PFSK-1 (cell line): ENCODE results near the gene CFAP299.

Experiments
- FOXP2 ChIP-seq: optimal IDR thresholded peaks from 2 replicates; pipeline ENCODE3; 2011; ENCODE audit warnings: borderline replicate concordance, control low read depth, inconsistent platforms; ENCODE audit not compliant: insufficient read depth; ENCODE audit errors: extremely low read length, extremely low read depth
- POLR2AphosphoS5 ChIP-seq: IDR thresholded peaks from 2 replicates; pipeline ENCODE4 v1.6.1; 2012; ENCODE audit warnings: low read depth, mild to moderate bottlenecking, control low read depth, low read length, moderate library complexity
- REST ChIP-seq, 2 experiments: IDR thresholded peaks; 2 replicates each; pipeline versions ENCODE4 v1.6.1 to v1.8.0; 2011 to 2012; ENCODE audit warnings: low read depth in 2 of 2, low read length in 2 of 2, control low read depth in 1 of 2, inconsistent platforms in 1 of 2, mild to moderate bottlenecking in 1 of 2, moderate library complexity in 1 of 2; ENCODE audit not compliant: insufficient read depth in 1 of 2
- SIN3A ChIP-seq: IDR thresholded peaks from 2 replicates; pipeline ENCODE4 v1.6.1; 2012; ENCODE audit warnings: mild to moderate bottlenecking, low read length, moderate library complexity, borderline replicate concordance; ENCODE audit not compliant: insufficient read depth
- TAF1 ChIP-seq: IDR thresholded peaks from 2 replicates; pipeline ENCODE4 v1.6.1; 2012; ENCODE audit warnings: low read length, control low read depth, borderline replicate concordance; ENCODE audit not compliant: insufficient read depth

CFAP299 gene

GRCh38 chr4:80610845-80611677 is 275.5 kb downstream of the CFAP299 start:
- no peak for TF ChIP-seq FOXP2
- no peak for TF ChIP-seq SIN3A
- no peak for TF ChIP-seq TAF1
- TF ChIP-seq REST (IDR thresholded peaks at IDR 0.05; ENCODE audit: insufficient read depth in 1 of 2, low read depth in 2 of 2, low read length in 2 of 2) = no peak
- no peak for TF ChIP-seq POLR2AphosphoS5

DNA sequence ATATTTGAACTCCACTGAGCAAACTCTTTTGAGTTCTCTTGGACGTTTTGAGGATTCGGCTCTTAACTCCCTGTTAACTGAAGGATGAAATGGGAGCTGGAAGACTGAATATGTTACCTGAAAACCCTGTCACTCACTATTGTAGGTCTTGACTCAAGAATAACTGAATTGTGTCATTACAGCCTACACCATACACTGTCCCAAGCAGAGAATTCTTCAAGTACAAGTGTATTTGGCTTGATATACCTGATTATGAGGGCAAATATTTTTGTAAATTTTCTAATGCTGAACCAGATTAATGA is 276.1 kb downstream of the CFAP299 start:
- TF ChIP-seq TAF1 (no peak), REST (IDR thresholded peaks at IDR 0.05; ENCODE audit: insufficient read depth in 1 of 2, low read depth in 2 of 2, low read length in 2 of 2) (no peak), SIN3A (no peak), POLR2AphosphoS5 (no peak), FOXP2 (no peak)

DNA sequence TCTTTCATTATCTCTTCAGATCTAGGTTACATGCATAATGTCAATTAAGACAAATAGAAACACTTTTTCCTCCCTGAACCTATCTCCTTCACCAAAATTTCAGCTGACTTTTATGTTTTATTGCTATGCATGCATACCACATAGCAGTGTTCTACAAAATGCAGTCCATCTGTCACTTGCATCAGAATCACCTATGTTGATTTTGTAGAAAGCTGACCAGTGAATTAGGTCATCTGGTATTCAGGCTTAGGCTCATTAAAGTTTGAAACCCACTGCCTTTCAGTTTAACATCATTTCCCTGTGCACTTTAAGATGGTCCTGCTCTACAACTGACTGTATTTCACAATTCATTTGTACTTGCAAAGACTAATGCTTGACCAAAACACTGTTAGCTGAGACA is 277.9 kb downstream of the CFAP299 start:
- TF ChIP-seq REST (IDR thresholded peaks at IDR 0.05; ENCODE audit: insufficient read depth in 1 of 2, low read depth in 2 of 2, low read length in 2 of 2) (no peak), POLR2AphosphoS5 (no peak), FOXP2 (no peak), SIN3A (no peak), TAF1 (no peak)

DNA sequence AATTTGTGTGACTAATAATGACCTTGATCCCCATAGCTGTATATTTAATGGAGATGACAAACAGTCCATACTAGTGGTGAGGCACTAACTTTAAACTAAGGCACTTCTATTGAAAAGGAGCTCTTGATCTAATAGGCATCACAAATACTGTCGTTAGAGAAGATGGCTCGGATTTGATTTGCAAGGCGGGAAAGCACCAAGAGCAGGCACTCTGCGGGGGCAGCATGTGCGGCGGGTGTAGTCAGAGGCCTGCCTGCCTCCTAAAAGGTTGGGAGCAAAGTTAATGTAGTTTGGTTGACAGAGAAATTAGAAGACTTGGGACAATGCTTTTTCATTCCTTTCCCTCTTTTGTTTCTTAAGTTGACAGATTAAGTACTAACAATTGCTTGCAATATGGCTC is 278.8 kb downstream of the CFAP299 start:
- no peak for TF ChIP-seq REST (IDR thresholded peaks at IDR 0.05; ENCODE audit: insufficient read depth in 1 of 2, low read depth in 2 of 2, low read length in 2 of 2)
- TF ChIP-seq SIN3A = no peak
- no peak for TF ChIP-seq POLR2AphosphoS5
- no peak for TF ChIP-seq TAF1
- no peak for TF ChIP-seq FOXP2

GRCh38 chr4:80615099-80615498 is 279.6 kb downstream of the CFAP299 start:
- TF ChIP-seq POLR2AphosphoS5 (no peak), TAF1 (no peak), FOXP2 (no peak), SIN3A (no peak), REST (IDR thresholded peaks at IDR 0.05; ENCODE audit: insufficient read depth in 1 of 2, low read depth in 2 of 2, low read length in 2 of 2) (no peak)
